ENCODE data around the gene USH1C.

DNA sequence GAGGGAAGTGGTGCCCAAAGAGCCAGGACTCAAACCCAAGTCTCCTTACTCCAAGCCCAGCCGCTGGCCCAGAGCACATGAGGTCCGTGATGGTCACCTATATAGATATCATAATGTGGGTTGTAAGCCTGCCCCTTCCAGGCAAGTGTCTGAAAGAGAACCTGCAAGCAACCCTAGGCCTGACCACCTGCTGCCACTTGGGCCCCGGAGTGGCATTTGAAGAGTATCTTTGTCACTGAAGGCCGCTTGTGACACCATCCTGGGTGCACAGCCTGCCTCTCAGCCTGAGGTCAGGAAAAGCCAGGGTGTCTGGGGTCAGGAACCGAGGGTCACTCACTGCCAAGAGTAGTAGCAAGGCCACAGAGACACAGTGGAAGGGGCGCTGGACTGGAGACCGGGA, 35.2 kb upstream of the USH1C start:
- TF ChIP-seq, protein P1, sequence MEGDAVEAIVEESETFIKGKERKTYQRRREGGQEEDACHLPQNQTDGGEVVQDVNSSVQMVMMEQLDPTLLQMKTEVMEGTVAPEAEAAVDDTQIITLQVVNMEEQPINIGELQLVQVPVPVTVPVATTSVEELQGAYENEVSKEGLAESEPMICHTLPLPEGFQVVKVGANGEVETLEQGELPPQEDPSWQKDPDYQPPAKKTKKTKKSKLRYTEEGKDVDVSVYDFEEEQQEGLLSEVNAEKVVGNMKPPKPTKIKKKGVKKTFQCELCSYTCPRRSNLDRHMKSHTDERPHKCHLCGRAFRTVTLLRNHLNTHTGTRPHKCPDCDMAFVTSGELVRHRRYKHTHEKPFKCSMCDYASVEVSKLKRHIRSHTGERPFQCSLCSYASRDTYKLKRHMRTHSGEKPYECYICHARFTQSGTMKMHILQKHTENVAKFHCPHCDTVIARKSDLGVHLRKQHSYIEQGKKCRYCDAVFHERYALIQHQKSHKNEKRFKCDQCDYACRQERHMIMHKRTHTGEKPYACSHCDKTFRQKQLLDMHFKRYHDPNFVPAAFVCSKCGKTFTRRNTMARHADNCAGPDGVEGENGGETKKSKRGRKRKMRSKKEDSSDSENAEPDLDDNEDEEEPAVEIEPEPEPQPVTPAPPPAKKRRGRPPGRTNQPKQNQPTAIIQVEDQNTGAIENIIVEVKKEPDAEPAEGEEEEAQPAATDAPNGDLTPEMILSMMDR (IDR thresholded peaks at IDR 0.05) = no peak
- no peak for TF ChIP-seq ZFX (IDR thresholded peaks at IDR 0.05; ENCODE audit: borderline replicate concordance)
